ENCODE results near the gene MED1.
"Not testable (repeated sequence)": the region's sequence is repeated elsewhere in the genome, so short reads cannot be mapped to it uniquely, and the experiment has no call there.

MED1 gene

DNA sequence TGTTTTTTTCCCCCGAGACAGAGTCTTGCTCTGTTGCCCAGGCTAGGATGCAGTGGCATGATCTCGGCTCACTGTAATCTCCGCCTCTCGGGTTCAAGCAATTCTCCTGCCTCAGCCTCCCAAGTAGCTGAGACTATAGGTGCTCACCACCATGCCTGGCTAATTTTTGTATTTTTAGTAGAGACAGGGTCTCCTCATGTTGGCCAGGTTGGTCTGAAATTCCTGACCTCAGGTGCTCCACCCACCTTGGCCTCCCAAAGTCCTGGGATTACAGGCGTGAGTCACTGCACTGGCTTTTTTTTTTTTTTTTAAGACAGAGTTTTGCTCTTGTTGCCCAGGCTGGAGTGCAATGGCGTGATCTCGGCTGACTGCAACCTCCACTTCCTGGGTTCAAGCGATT lies 28.6 kb upstream of the MED1 start:
- 97% methylated on average over 8 of the region's 8 CpGs for WGBS
- H3K4me3 ChIP-seq (ENCODE audit: insufficient read depth in 1 of 2, low read depth in 1 of 2, low read length in 2 of 2); H2BK15ac ChIP-seq (ENCODE audit: low read depth, poor library complexity, severe bottlenecking); H2BK120ac ChIP-seq (ENCODE audit: low read depth, low read length); H3K9ac ChIP-seq (ENCODE audit: low read length); H4K8ac ChIP-seq (ENCODE audit: low read length); H2BK5ac ChIP-seq (ENCODE audit: low read depth, low read length, poor library complexity, severe bottlenecking); H3K27me3 ChIP-seq (ENCODE audit: control insufficient read depth in 1 of 2, insufficient read depth in 1 of 2, low read length in 2 of 2); H3K9me3 ChIP-seq (ENCODE audit: control insufficient read depth, low read length); H2AK5ac ChIP-seq (ENCODE audit: low read length, severe bottlenecking); H3K27ac ChIP-seq (ENCODE audit: low read length, poor library complexity, severe bottlenecking); H3K23ac ChIP-seq (ENCODE audit: low read length in 2 of 2); H4K91ac ChIP-seq (ENCODE audit: low read length); H3K14ac ChIP-seq (ENCODE audit: low read length in 2 of 2); H3K4me1 ChIP-seq (ENCODE audit: control insufficient read depth, insufficient read depth, low read depth, low read length); H3K4me2 ChIP-seq (ENCODE audit: low read length, poor library complexity, severe bottlenecking); H3K4ac ChIP-seq (ENCODE audit: low read depth in 1 of 2, low read length in 2 of 2); DNase-seq; H3K18ac ChIP-seq (ENCODE audit: low read depth in 1 of 2, low read length in 2 of 2); H2BK12ac ChIP-seq (ENCODE audit: low read length in 2 of 2); H2AFZ ChIP-seq (ENCODE audit: low read depth, low read length): not testable (repeated sequence)
- peaks cover 37 to 57% of the 10 kb centered on the region in 2 experiments for H3K36me3 ChIP-seq (ENCODE audit: control insufficient read depth in 1 of 2, insufficient read depth in 2 of 2, low read depth in 1 of 2, low read length in 2 of 2)
- H3K79me1 ChIP-seq (replicated peaks; ENCODE audit: low read length, poor library complexity, severe bottlenecking) = peaks cover 19% of the 10 kb centered on the region

DNA sequence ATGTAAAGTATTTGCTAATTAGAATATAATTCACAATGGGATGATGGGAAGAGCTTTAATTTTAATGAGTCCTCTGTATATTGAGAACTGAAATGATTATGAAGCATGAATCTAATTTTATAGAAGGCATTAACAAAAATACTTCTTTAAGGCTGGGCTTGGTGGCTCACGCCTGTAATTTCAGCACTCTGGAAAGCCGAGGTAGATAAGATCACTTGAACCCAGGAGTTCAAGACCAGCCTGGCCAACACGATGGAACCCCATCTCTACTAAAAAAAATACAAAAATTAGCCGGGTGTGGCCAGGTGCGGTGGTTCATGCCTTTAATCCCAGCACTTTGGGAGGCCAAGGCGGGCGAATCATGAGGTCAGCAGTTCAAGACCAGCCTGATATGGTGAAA lies 22.2 kb upstream of the MED1 start:
- Histone ChIP-seq H3K27ac (ENCODE audit: low read length, poor library complexity, severe bottlenecking) (no peak overlapping the region), H3K79me1 (replicated peaks; ENCODE audit: low read length, poor library complexity, severe bottlenecking) (peaks cover 17% of the 10 kb centered on the region), H3K4me3 (ENCODE audit: insufficient read depth in 1 of 2, low read depth in 1 of 2, low read length in 2 of 2) (no peak overlapping the region), H3K14ac (ENCODE audit: low read length in 2 of 2) (no peak overlapping the region), H3K27me3 (ENCODE audit: control insufficient read depth in 1 of 2, insufficient read depth in 1 of 2, low read length in 2 of 2) (no peaks in the 10 kb centered on the region), H4K8ac (ENCODE audit: low read length) (no peak overlapping the region), H2BK5ac (ENCODE audit: low read depth, low read length, poor library complexity, severe bottlenecking) (no peak overlapping the region), H2BK120ac (ENCODE audit: low read depth, low read length) (no peak overlapping the region), H3K4me1 (ENCODE audit: control insufficient read depth, insufficient read depth, low read depth, low read length) (no peaks in the 10 kb centered on the region), H3K23ac (ENCODE audit: low read length in 2 of 2) (no peak overlapping the region), H3K4me2 (ENCODE audit: low read length, poor library complexity, severe bottlenecking) (no peak overlapping the region), H2BK15ac (ENCODE audit: low read depth, poor library complexity, severe bottlenecking) (no peak overlapping the region), H2BK12ac (ENCODE audit: low read length in 2 of 2) (no peak overlapping the region), H3K18ac (ENCODE audit: low read depth in 1 of 2, low read length in 2 of 2) (no peak overlapping the region), H3K9ac (ENCODE audit: low read length) (no peak overlapping the region), H3K4ac (ENCODE audit: low read depth in 1 of 2, low read length in 2 of 2) (no peak overlapping the region), H2AK5ac (ENCODE audit: low read length, severe bottlenecking) (no peak overlapping the region), H2AFZ (ENCODE audit: low read depth, low read length) (no peak overlapping the region), H4K91ac (ENCODE audit: low read length) (no peak overlapping the region), H3K9me3 (ENCODE audit: control insufficient read depth, low read length) (no peaks in the 10 kb centered on the region), H3K36me3 (ENCODE audit: control insufficient read depth in 1 of 2, insufficient read depth in 2 of 2, low read depth in 1 of 2, low read length in 2 of 2) (peaks cover 42 to 70% of the 10 kb centered on the region in 2 experiments)
- DNase-seq = no peak
- WGBS = 89% methylated on average over 7 of the region's 7 CpGs

DNA sequence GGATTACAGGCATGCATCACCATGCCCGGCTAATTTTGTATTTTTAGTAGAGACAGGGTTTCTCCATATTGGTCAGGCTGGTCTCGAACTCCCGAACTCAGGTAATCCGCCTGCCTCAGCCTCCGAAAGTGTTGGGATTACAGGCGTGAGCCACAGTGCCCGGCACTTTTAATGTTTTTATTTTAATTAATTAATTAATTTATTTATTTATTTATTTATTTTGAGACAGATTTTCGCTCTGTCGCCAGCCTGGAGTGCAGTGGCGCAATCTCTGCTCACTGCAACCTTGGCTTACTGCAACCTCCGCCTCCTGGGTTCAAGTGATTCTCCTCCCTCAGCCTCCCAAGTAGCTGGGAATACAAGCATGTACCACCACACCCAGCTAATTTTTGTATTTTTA lies 17.5 kb upstream of the MED1 start:
- H3K36me3 ChIP-seq (ENCODE audit: control insufficient read depth in 1 of 2, insufficient read depth in 2 of 2, low read depth in 1 of 2, low read length in 2 of 2) = peaks cover 21 to 51% of the 10 kb centered on the region in 2 experiments
- DNase-seq; H4K8ac ChIP-seq (ENCODE audit: low read length); H2BK120ac ChIP-seq (ENCODE audit: low read depth, low read length); H3K9me3 ChIP-seq (ENCODE audit: control insufficient read depth, low read length); H3K18ac ChIP-seq (ENCODE audit: low read depth in 1 of 2, low read length in 2 of 2); H3K4me3 ChIP-seq (ENCODE audit: insufficient read depth in 1 of 2, low read depth in 1 of 2, low read length in 2 of 2); H2AK5ac ChIP-seq (ENCODE audit: low read length, severe bottlenecking); H3K4me1 ChIP-seq (ENCODE audit: control insufficient read depth, insufficient read depth, low read depth, low read length); H3K4me2 ChIP-seq (ENCODE audit: low read length, poor library complexity, severe bottlenecking); H2BK12ac ChIP-seq (ENCODE audit: low read length in 2 of 2); H3K9ac ChIP-seq (ENCODE audit: low read length); H2BK5ac ChIP-seq (ENCODE audit: low read depth, low read length, poor library complexity, severe bottlenecking); H2BK15ac ChIP-seq (ENCODE audit: low read depth, poor library complexity, severe bottlenecking); H3K14ac ChIP-seq (ENCODE audit: low read length in 2 of 2); H4K91ac ChIP-seq (ENCODE audit: low read length); H3K4ac ChIP-seq (ENCODE audit: low read depth in 1 of 2, low read length in 2 of 2); H2AFZ ChIP-seq (ENCODE audit: low read depth, low read length); H3K27me3 ChIP-seq (ENCODE audit: control insufficient read depth in 1 of 2, insufficient read depth in 1 of 2, low read length in 2 of 2); H3K23ac ChIP-seq (ENCODE audit: low read length in 2 of 2); H3K27ac ChIP-seq (ENCODE audit: low read length, poor library complexity, severe bottlenecking): not testable (repeated sequence)
- H3K79me1 ChIP-seq (replicated peaks; ENCODE audit: low read length, poor library complexity, severe bottlenecking) = peaks cover 11% of the 10 kb centered on the region
- WGBS = 94% methylated on average over 5 of the region's 11 CpGs

DNA sequence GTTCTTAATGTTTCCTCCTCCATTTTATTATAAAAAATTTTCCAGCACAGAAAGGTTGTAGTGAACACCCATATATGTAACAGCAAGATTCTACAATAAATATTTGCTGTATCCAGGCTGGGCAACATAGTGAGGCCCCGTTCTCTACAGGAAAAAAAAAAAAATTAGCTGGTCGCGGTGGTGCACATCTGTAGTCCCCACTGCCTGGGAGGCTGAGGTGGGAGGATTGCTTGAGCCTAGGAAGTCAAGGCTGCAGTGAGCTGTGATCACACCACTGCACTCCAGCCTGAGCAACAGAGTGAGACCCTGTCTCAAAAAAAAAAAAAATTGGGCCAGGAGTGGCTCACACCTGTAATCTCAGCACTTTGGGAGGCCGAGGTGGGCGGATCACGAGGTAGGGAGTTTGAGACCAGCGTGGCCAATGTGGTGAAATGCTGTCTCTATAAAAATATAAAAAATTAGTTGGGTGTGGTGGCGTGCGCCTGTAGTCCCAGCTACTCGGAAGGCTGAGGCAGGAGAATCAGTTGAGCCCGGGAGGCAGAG lies 13.6 kb upstream of the MED1 start:
- peaks cover 3 to 17% of the 10 kb centered on the region in 2 experiments for H3K36me3 ChIP-seq (ENCODE audit: control insufficient read depth in 1 of 2, insufficient read depth in 2 of 2, low read depth in 1 of 2, low read length in 2 of 2)
- H4K91ac ChIP-seq (ENCODE audit: low read length); H3K27me3 ChIP-seq (ENCODE audit: control insufficient read depth in 1 of 2, insufficient read depth in 1 of 2, low read length in 2 of 2); H2BK5ac ChIP-seq (ENCODE audit: low read depth, low read length, poor library complexity, severe bottlenecking); H2BK120ac ChIP-seq (ENCODE audit: low read depth, low read length); DNase-seq; H2AK5ac ChIP-seq (ENCODE audit: low read length, severe bottlenecking); H3K79me1 ChIP-seq (replicated peaks; ENCODE audit: low read length, poor library complexity, severe bottlenecking); H2AFZ ChIP-seq (ENCODE audit: low read depth, low read length); H3K27ac ChIP-seq (ENCODE audit: low read length, poor library complexity, severe bottlenecking); H3K18ac ChIP-seq (ENCODE audit: low read depth in 1 of 2, low read length in 2 of 2); H4K8ac ChIP-seq (ENCODE audit: low read length); H3K4ac ChIP-seq (ENCODE audit: low read depth in 1 of 2, low read length in 2 of 2); H2BK12ac ChIP-seq (ENCODE audit: low read length in 2 of 2); H2BK15ac ChIP-seq (ENCODE audit: low read depth, poor library complexity, severe bottlenecking); H3K14ac ChIP-seq (ENCODE audit: low read length in 2 of 2); H3K9me3 ChIP-seq (ENCODE audit: control insufficient read depth, low read length); H3K4me1 ChIP-seq (ENCODE audit: control insufficient read depth, insufficient read depth, low read depth, low read length); H3K23ac ChIP-seq (ENCODE audit: low read length in 2 of 2): not testable (repeated sequence)
- peak overlapping the region; percentile 100 for H3K9ac ChIP-seq (ENCODE audit: low read length)
- WGBS = 94% methylated on average over 11 of the region's 11 CpGs
- peak overlapping the region in 1 of 2 experiments; percentile 87 for H3K4me3 ChIP-seq (ENCODE audit: insufficient read depth in 1 of 2, low read depth in 1 of 2, low read length in 2 of 2)
- peak overlapping the region; percentile 74 for H3K4me2 ChIP-seq (ENCODE audit: low read length, poor library complexity, severe bottlenecking)
